HFF-Myc (cell line): Measurements from ENCODE around the gene UBE2N.
"Not testable (repeated sequence)": the region's sequence is repeated elsewhere in the genome, so short reads cannot be mapped to it uniquely, and the experiment has no call there.

Source experiments
- DNase-seq: peaks from one replicate; pipeline ENCODE4 v3.0.0-alpha.2; 2011; ENCODE audit warnings: low read depth; ENCODE audit errors: extremely low read depth
- H3K4me3 ChIP-seq: replicated peaks from 2 replicates; pipeline ENCODE4 v1.5.1; 2011; ENCODE audit warnings: low read depth, mild to moderate bottlenecking, control low read depth, low read length
- CTCF ChIP-seq: IDR thresholded peaks from 2 replicates; pipeline ENCODE4 v1.5.1; 2012; ENCODE audit warnings: mild to moderate bottlenecking, low read depth, low read length, control low read depth; ENCODE audit errors: missing control alignments

UBE2N gene

GRCh38 chr12:93403988-93404803 lies 37.6 kb downstream of the UBE2N start:
- DNase-seq = no peak
- no peak overlapping the region for H3K4me3 ChIP-seq
- TF ChIP-seq CTCF = no peak

GRCh38 chr12:93402333-93403311 lies 39.1 kb downstream of the UBE2N start:
- no peak for TF ChIP-seq CTCF
- DNase-seq = no peak
- H3K4me3 ChIP-seq = no peak overlapping the region

- not testable (repeated sequence) for H3K4me3 ChIP-seq, DNase-seq
These were observed 42.4 kb downstream of the UBE2N start for GRCh38 chr12:93399183-93399863.

GRCh38 chr12:93397412-93397811 lies 44.3 kb downstream of the UBE2N start:
- no peak for DNase-seq
- no peak for TF ChIP-seq CTCF
- H3K4me3 ChIP-seq = no peak overlapping the region

- DNase-seq = no peak
- TF ChIP-seq CTCF = no peak
- no peak overlapping the region for H3K4me3 ChIP-seq
These were observed 48.3 kb downstream of the UBE2N start for GRCh38 chr12:93393425-93393824.

GRCh38 chr12:93390549-93391297 lies 51.0 kb downstream of the UBE2N start:
- DNase-seq = no peak
- H3K4me3 ChIP-seq = no peak overlapping the region
- TF ChIP-seq CTCF = no peak
